SK-N-SH (cell line): ENCODE results near the gene TGFB2.

ENCODE experiments used
- CHD2 ChIP-seq: fragments of 150-350 bp; IDR thresholded peaks from 2 replicates; pipeline ENCODE4 v1.6.1; 2018; ENCODE audit warnings: low read length; ENCODE audit not compliant: partially characterized antibody
- JUND ChIP-seq: IDR thresholded peaks from 2 replicates; pipeline ENCODE4 v1.4.0; 2012
- MAX ChIP-seq: IDR thresholded peaks from 2 replicates; pipeline ENCODE4 v1.4.0; 2012; ENCODE audit warnings: low read depth
- MXI1 ChIP-seq: IDR thresholded peaks from 2 replicates; pipeline ENCODE4 v1.6.1; 2012; ENCODE audit warnings: mild to moderate bottlenecking, low read depth, low read length, improper control_type of control experiment
- NRF1 ChIP-seq: IDR thresholded peaks from 2 replicates; pipeline ENCODE4 v1.6.1; 2012; ENCODE audit warnings: low read depth, mild to moderate bottlenecking, low read length
- PBX3 ChIP-seq: IDR thresholded peaks from 2 replicates; pipeline ENCODE4; 2012
- RFX5 ChIP-seq: IDR thresholded peaks from 2 replicates; pipeline ENCODE4 v1.6.1; 2012; ENCODE audit warnings: mild to moderate bottlenecking, improper control_type of control experiment, low read length
- SIN3A ChIP-seq: IDR thresholded peaks from 2 replicates; pipeline ENCODE4 v1.6.1; 2012; ENCODE audit warnings: low read depth, mild to moderate bottlenecking, low read length, moderate library complexity, borderline replicate concordance
- USF2 ChIP-seq: fragments of 150-350 bp; IDR thresholded peaks from 2 replicates; pipeline ENCODE4 v1.6.1; 2017; ENCODE audit warnings: antibody characterized with exemption, low read length, low read depth, borderline replicate concordance
- YY1 ChIP-seq: IDR thresholded peaks from 2 replicates; pipeline ENCODE4 v1.4.0; 2012; ENCODE audit warnings: low read depth, mild to moderate bottlenecking
- TF ChIP-seq, protein P1 (sequence below): fragments of 200-600 bp; sonication (generic); IDR thresholded peaks from 2 replicates; pipeline ENCODE4 v1.6.1; 2017; ENCODE audit warnings: antibody characterized with exemption, mild to moderate bottlenecking, moderate library complexity

GRCh38 chr1:218349348-218350034 lies 4.4 kb downstream of the TGFB2 start:
- TF ChIP-seq, protein P1, sequence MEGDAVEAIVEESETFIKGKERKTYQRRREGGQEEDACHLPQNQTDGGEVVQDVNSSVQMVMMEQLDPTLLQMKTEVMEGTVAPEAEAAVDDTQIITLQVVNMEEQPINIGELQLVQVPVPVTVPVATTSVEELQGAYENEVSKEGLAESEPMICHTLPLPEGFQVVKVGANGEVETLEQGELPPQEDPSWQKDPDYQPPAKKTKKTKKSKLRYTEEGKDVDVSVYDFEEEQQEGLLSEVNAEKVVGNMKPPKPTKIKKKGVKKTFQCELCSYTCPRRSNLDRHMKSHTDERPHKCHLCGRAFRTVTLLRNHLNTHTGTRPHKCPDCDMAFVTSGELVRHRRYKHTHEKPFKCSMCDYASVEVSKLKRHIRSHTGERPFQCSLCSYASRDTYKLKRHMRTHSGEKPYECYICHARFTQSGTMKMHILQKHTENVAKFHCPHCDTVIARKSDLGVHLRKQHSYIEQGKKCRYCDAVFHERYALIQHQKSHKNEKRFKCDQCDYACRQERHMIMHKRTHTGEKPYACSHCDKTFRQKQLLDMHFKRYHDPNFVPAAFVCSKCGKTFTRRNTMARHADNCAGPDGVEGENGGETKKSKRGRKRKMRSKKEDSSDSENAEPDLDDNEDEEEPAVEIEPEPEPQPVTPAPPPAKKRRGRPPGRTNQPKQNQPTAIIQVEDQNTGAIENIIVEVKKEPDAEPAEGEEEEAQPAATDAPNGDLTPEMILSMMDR = no peak
- no peak for TF ChIP-seq RFX5
- no peak for TF ChIP-seq CHD2
- TF ChIP-seq SIN3A = no peak
- no peak for TF ChIP-seq YY1
- no peak for TF ChIP-seq NRF1
- TF ChIP-seq JUND = no peak
- no peak for TF ChIP-seq MAX
- TF ChIP-seq PBX3 = no peak
- no peak for TF ChIP-seq USF2
- TF ChIP-seq MXI1 = no peak
